H1 (cell line): ENCODE data around the gene TRIM38. TPM values are rescaled to one million over a fixed set of nuclear protein-coding genes. Genes with fewer than 3 reads are reported as not detected.

ENCODE experiments used
- ASH2L ChIP-seq: fragments of 200-600, 300-600 bp; sonication (generic); IDR thresholded peaks from one replicate; pipeline ENCODE4 v1.7.1; 2017; ENCODE audit warnings: low read length
- CTBP2 ChIP-seq: IDR thresholded peaks from 2 replicates; pipeline ENCODE4 v1.7.0; 2011; ENCODE audit warnings: borderline replicate concordance, mild to moderate bottlenecking, moderate library complexity, mixed read lengths, low read length; ENCODE audit not compliant: insufficient read depth, insufficient read length
- HDAC6 ChIP-seq: IDR thresholded peaks from one replicate; pipeline ENCODE4 v1.7.1; 2012; ENCODE audit warnings: low read depth, mild to moderate bottlenecking, inconsistent platforms, low read length, moderate library complexity
- KDM5A ChIP-seq: fragments of 200-600 bp; IDR thresholded peaks from 2 replicates; pipeline ENCODE4 v1.7.1; 2012; ENCODE audit warnings: mild to moderate bottlenecking, low read length, inconsistent platforms, mixed read lengths
- POLR2A ChIP-seq, 2 experiments: IDR thresholded peaks; 1 replicate in 1 of 2; 2 replicates in 1 of 2; pipeline ENCODE4 v1.6.1; 2011; ENCODE audit warnings: low read depth in 2 of 2, low read length in 2 of 2, mild to moderate bottlenecking in 2 of 2; ENCODE audit errors: control extremely low read depth in 1 of 2
- RBBP5 ChIP-seq: IDR thresholded peaks from 2 replicates; pipeline ENCODE4 v1.7.1; 2012; ENCODE audit warnings: low read depth, mild to moderate bottlenecking, inconsistent platforms, low read length, moderate library complexity, borderline replicate concordance
- polyA plus RNA-seq, 7 experiments: library from polyadenylated mRNA; depleted of rRNA in 3 of 7; stranded (reverse) in 5 of 7; unstranded in 2 of 7; fragments of >200 nt in 5 of 7; fragments of 200-250 nt in 2 of 7; gene quantifications; 1 replicate in 5 of 7; 2 replicates in 1 of 7; 4 replicates in 1 of 7; pipeline versions ENCODE4 v1.2.1 to v1.2.3, GENCODE V29; 2011 to 2013; ENCODE audit warnings: missing spikeins in 2 of 7, mixed read lengths in 2 of 7
- total RNA-seq: library from RNA; stranded (reverse); fragmentation: NEBNext Ultra II Directional; extraction: Animal tissue kit (Norgen Biotek cat#: 25700); gene quantifications from 2 replicates; pipeline ENCODE4 v1.2.1, GENCODE V29; 2021
- TF ChIP-seq, protein P1 (sequence below): IDR thresholded peaks from 2 replicates; pipeline ENCODE4 v1.6.1; 2012; ENCODE audit warnings: inconsistent platforms

TRIM38 gene
- total and polyA plus RNA-seq, 2 of the 8 experiments (the other 6 are each of a cell fraction or from before 2014, with no cell fraction given): 0.43 to 0.56 TPM

DNA sequence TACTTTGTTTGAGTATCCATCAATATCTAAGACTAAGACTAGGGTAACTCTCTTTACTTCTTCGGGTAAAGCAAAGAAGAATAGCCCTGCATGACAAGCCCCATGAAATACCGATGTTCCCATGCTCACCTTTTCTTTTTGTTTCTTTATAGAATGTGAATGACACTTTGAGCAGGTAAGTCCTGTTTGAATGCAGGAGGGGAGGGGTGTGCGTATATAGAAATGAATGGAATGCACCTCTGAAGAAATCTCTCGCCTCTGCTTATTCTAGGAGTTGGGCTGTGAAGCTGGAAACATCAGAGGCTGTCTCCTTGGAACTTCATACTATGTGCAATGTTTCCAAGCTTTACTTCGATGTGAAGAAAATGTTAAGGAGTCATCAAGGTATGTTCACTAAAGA is 10.3 kb downstream of the TRIM38 start (continued):
- TF ChIP-seq RBBP5 (no peak), KDM5A (no peak), HDAC6 (no peak), ASH2L (no peak), POLR2A (IDR thresholded peaks at IDR 0.05; ENCODE audit: control extremely low read depth in 1 of 2, low read depth in 2 of 2, low read length in 2 of 2) (no peak), CTBP2 (no peak)
- TF ChIP-seq, protein P1, sequence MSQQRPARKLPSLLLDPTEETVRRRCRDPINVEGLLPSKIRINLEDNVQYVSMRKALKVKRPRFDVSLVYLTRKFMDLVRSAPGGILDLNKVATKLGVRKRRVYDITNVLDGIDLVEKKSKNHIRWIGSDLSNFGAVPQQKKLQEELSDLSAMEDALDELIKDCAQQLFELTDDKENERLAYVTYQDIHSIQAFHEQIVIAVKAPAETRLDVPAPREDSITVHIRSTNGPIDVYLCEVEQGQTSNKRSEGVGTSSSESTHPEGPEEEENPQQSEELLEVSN: no peak
- TF ChIP-seq, all 59 proteins: peak for 0
